Bone marrow (tissue), 2 donors: ENCODE measurements around the gene ACADVL.

Experiments
- DNase-seq, 2 donors: peaks; one replicate each; lab custom pipeline; 2025; lab: John Stamatoyannopoulos, UW

ACADVL gene

DNA sequence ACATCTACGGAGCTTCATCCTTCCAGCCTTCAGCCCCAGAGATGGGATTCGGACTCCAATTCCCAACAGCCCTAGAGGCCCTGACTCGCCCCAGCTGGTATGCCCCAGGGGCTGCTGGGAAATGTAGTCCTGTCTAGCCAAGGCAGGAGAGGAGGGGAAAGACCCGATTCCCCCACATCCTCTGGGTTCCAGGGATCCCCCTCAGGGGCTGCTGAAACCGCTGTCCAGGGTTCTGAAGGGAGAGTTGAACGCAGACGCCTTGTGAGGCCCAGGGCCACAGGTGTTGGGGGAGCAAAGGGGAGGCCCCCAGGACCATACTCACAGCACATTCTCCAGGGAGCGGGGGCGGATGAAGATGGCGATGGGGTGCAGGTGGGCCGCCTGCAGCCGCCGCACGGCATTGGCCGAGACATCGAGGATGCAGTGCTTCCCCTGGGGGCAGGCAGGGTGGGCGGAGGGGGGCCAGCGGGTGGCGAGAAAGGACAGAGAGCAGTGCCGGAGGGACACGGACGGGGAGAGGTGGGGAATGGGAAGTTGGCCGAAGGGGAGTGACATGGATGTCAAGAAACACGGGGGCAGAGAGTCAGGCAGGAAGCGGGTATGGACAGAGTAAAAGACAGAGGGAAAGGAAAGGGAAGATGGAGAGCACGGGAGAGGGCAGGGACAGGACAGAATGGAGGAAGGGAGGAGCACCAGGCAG lies 28.0 kb upstream of the ACADVL start:
- DNase-seq = no peak

DNA sequence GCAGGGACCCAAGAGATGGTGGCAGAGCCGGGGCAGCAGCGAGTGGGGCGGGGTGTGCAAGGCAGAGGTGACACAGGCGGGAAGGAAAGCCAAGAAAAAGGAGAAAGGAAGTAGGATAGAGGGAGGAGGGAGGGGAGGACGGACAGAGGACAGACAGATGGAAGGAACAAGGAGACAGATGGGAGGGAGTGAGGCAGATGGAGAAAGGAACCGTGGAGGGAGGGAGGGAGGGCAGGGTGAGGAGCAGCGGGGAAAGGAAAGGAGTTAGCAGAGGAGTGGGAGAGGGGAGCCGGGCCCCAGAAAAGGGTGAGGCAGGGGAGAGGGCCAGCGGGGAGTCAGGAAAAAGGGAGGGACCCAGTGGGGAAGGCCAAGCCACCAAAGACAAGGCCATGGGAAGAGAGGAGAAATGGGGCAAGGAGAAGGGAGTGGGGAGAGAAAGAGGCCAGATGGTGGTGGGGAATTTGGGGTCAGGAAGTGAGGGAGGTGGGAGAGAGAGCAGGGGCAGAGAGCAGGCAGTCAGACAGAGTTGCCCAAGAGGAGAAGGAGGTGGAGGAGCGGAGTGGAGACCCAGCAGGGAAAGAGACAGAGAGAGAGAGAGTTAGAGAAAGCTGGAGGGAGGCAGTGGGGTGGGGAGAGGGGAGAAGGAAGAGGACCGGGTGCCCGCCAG lies 27.3 kb upstream of the ACADVL start:
- DNase-seq = no peak

DNA sequence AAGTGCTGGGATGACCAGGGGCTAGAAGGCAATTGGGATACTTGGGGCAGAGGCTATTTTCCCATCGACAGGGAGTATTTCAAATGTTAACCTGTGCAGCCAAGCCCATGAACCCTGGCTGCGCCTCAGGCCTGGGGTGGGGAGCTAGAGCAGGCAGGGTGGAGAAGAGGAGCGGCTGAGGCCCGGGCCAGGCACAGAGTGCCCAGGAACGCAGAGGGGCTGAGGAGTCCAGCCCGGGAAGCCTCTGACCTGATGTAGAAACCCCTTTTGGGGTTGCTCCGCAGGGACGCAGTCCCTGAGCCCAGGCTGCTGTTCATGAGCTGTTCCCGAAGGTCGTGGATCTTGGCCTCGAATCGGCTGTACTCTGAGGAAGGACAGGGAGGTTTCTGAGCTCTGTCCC lies 23.8 kb upstream of the ACADVL start:
- no peak for DNase-seq

DNA sequence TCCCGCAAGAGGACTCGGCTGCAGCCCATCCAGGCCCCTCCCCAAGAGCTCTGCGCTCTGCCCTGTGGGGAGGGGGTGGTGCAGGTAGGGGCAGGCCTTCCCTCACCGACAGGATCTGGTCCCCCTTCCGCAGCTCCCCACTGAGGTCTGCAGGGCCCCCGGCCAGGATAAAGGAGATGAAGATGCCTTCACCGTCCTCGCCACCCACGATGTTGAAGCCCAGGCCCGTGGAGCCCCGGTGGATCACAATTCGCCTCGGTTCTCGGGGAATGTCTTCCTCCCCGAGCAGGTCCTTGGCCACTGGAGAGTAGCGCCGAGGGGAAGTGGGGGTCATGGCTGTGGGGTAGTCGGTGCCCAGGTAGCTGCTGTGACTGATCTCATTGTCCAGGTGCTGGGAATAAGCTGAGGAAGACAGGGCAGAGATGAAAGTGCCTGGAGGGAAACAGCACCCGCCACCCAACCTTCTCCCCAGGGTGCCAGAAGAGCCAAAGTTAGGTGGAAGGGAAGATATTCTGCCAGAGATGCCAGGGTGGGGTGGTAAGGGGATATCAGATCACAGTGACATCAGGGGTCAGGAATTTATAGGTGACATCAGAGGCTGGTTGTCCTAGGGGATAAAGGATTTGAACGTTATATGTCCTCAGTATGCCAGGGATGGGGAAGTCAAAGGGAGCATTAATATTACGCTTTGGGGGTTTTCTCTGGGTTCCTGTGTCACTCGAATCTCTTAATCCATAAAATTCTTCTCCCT lies 22.9 kb upstream of the ACADVL start:
- no peak for DNase-seq

DNA sequence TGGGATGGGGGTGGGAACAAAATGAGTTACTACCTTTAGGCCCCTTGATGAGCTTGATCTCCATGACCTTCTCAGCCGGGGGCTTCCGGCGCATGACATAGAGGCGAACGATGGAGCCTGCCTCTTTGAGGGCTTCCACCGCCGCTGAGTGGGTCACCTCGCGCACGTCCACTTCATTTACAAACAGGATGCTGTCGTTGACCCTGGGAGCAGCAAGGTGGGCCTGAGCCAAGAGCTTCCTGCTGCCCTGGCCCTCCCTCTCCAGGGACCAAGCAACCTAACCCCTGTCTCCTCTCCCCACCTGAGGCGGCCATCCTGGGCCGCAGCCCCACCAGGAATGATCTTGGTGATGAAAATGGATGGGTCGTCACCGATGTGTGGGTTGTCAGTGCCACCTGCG lies 16.3 kb upstream of the ACADVL start:
- DNase-seq = no peak

DNA sequence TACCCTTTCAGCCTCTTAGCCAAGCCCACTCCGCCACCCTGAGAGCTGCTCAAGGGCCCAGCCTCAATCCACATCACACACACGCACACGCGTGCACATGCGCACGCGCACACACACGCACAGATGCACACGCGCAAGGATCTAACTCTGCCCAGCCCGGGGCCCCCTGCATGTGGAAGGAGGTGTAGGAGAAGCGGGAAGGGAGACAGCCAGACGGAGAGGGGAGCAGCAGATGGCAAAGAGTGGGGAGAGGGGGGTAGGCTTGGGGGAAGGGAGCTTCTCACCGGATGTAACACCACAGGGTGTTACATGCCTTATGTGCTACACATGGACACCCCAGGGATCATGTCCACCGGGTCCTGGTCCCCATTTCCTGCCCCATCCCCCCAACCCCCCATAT lies 15.4 kb upstream of the ACADVL start:
- no peak for DNase-seq

DNA sequence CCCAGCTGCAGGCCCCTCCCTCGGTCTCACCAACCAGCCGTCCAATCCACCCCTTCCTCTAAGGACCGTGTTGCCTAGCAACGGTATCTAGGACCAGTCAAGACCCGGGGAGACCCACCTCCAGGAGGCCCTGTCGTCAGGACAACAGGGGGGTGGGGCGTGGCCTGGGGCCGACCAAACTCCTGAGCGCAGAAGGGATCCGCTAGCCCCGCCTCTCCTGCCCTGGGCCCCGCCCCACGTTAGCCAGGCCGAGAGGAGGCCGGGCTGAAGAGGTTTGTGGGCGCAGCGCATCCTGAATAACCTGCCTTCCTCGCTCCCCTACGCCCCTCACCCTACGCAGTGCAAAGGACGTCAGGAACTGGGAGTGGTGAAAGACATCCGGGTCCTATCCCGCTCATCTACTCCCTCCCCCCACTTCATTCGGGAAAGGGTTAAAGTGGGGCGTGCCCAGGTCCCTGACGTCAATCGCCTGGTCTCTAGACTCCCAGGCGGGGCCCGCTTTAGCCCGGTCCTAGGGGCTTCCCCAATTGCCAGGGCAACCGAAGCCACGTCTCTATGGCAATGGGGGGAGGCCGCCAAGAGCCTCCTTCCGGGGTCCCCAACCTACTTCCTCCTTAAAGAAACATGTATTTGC lies 14.8 kb upstream of the ACADVL start:
- DNase-seq = peak in 1 of 2 donors; percentile 95

DNA sequence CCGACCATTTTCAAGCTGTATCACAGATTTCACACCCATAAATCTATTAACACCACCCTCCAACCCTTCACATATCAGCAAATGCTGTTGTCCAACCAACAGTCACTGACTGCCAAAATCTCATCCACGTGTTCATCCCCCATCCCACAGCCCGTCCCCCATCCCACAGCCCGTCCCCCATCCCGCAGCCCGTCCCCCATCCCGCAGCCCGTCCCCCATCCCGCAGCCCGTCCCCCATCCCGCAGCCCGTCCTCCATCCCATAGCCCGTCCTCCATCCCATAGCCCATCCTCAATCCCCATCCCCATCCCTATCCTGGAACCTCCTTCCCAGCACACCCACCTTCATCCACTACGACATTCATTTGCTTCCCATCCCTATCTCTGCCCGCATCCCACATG lies 14.2 kb upstream of the ACADVL start:
- DNase-seq = no peak

DNA sequence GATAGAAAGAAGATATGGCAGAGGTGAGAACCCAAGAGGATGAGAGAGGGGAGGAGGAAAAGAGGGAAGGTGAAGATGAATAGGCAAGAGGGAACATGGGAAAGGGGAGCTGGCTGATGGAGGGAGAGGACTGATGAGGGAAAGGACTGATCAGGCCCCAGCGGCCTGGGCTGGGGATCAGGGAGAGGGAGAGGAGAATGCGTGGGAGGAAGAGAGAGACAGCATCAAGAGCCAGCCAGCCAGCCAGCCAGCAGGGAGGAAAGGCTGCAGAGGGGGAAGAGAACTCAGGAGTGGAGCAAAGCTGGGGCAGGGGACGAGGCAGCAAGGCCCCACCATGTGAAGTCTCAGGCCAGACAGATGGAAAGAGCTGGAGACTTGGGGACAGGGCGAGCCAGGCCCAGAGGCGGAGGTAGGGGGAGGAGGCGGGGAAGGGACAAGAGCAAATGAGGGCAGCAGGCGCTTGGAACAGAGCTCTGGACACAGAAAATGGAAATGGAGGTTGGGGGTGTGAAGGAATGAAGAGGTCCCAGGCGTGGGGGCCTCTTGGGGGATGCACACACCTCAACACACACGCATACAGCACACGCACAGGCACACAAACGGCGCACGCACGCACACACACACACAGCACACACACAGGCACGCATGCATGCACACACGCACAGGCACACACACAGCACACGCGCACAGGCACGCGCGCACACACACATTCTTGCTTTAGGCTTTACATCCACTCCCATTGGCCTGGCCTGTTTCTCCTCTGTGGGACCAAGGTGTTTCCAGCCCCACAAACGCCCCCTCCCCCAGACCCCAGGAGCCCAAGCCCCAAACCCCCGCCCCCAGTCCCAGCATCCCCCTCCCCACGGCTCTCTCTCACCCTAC lies 12.4 kb upstream of the ACADVL start:
- no peak for DNase-seq

DNA sequence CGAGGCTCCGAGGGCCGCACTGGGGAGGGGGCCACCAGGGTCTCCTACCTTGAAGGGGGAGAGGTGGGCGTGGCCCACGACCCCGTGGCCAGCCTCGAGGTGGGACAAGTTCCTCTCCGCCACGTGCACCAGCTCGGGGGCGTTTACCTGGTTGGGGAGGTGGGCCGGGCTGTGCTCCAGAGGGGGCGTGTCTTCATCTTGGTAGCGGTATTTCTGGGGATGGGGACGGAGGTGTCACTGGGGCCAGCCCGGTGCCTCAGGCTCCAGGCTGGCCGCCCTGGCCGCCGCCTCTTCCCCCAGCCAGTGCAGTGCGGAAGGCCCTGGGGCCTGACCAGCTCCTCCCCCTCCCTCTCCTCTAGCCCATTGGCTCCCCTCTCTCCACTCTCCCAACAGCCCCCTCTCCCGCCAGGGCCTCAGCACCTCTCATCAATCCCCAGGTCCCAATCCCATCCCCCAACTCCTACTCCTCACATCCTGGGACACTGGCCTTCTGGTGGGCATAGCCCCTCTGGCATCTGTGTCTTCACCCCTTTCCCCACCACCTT lies 11.6 kb upstream of the ACADVL start:
- no peak for DNase-seq

DNA sequence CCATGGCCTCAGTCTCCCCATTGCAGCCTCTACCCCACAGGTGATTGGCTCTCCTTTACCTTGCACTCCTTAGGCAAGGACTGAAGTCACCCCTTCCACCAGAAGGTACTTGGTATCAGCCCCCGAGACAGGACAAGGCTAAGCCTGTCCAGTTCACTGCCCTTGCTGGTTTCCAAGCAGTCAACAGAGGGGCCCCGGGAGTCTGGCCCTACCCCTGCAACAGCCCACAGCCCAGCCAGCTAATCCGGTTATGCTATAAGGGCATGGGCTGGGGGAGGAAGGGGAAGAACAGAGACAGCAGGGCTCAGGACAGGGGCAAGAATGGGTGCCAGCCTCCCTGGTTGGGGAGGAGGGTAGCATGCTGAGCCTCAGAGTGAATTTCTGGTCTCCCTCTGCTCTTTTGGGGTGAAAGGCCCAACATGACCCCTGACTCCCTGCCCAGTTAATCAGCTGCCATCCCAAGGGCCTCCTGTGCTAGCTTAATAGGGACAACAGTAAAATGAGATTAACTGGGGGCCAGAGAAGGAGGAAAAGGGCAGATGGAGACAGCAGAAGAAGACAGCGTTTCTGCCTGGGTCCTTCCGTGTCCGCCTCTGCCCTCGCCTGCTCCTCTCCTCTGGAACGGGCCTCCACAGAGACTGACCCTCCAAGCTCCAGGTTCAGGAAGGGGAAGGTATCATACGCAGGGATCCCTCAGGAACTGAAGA lies 10.8 kb upstream of the ACADVL start:
- DNase-seq = no peak

DNA sequence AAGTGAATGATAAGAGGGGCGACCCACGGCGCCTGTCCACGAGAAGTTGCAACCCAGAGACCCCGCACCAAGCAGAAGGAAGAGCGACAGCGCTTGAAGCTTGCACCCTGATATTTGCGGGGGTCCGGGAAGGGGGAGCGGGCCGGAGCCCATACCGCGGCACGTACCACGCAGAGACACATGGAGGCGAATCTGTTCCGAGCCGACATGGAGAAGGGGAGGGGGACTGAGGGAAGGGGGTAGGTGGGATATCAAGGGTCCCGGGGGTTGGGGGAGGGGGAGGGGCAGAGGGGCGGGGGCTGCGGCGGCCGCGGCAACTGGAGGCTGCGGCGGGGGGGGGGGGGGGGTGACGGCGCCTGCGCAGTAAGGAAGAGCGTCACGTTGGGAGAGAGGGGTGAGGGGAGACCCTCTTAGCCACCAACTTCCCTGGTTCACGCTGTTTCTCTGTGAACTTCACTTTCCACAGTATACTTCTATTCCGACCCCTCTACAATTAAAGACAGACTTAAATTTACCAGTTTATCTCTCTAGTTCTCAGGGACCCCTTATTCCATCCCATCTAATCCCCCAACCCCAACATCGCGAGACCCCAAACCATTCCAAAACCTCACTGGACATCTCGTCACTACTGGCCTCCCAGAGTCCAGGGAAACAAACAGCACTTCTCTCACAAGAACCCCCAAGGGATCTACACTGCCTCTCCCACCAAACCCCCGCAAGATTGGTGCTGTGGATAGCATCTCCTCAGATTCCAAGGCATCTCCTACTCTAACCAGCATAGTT lies 8.1 kb upstream of the ACADVL start:
- no peak for DNase-seq

DNA sequence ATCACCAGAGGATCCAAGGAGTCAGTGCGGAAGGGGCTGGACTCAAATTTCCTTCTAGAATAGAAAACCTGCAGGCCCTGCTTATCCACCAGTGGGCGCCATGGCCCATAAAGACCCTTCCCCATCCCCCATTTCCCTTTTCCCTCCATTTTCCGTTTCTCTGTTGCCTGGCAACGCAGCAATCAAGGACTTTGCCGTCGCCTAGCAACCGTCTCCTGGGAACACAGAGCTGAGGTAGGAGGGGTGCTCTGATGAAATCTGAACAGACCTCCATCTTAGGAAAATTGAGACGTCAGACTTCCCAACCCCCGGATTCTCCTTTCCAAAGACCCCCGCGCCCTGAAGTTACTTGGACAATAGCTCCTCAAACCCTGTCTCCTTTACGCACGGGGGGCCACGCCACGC lies 5.8 kb upstream of the ACADVL start:
- peak in 1 of 2 donors; percentile 20 for DNase-seq

DNA sequence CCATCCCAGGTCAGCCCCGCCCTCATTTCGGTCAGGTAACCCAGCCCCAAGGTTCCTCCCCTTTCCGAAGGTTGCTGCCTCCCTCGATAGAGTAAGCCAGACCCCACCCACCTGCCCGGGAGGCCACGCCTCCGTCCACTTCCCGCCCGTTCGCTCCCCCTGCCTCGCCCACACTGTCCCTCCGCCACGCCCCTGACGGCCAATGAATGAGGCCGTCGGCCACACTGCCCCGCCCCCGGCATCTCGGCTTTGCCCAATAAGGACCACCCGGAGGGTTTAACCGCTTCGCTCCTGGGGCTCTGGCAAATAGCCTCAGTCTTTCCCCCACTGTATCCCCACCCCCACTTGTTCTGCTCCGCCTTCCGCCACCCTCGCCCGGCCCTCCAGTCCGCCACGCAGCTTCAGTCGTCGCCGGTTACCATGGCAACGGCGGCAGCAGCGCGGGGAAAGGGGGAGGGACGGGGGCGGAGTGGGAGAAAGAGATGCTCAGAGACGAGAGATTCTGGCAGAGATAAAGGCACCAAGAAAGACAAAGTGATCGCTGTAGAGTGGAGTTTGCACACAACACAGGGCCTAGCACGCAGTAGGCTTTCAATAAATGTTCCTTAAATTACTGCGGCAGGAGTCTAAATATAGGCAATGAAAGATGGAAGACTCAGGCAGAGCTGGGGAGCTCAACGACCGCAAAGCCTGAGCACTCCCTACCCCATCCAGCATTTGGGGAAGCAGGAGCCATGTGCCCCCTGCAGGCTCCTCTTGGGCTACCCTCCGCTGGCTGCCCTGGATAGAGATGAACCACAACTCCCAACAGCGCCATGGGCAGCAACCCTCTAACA lies 5.2 kb upstream of the ACADVL start:
- DNase-seq = peak; percentile 82 to 89

DNA sequence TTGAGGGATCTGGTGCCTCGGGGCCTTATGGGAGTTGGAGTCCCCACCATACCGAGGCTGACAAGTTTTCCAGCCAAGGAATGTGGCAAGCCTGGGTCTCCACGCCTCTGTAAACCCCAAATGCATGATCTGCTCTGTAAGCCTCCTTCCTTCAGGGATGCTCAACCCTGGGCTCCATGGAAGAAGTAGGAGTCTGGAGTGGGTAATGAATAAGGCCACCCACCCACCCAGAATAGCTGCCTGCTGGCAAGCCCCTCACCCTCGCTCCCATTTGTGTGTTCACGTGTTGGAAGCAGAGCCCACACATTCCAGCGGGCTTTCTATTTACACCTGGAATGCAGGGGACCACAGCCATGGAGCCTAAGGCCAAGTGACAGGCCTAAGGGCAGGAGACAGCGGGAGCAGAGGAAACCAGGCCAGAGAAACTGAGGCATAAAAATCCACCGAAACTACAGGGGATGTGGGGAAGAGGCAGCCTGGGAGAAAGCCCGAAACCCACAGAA lies 4.6 kb upstream of the ACADVL start:
- no peak for DNase-seq

DNA sequence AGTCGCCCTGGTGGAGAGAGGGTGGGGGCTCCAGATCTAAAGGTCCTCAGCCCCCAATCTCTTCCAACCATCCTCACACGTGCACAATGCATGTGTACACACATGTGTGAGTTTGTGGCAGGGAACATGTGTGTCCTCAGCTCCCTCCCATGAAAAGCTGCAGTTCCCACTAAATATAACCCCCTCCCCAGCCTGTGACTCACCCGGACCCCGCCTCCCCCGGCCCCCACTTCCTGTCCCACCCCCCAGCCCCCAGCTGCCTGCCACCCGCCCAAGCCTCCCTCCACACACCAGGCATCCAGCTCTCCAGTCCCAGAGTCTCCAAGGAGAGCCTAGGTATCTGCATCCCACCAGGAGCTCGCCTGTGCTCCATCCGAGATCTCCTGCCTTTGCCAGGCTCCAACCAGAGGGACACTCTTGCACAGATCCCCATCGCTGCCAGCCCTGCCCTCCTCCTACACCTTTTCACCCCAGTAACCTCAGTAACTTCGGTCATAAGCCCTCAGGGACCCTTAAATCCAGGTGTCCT lies 4.0 kb upstream of the ACADVL start:
- DNase-seq = peak in 1 of 2 donors; percentile 31

DNA sequence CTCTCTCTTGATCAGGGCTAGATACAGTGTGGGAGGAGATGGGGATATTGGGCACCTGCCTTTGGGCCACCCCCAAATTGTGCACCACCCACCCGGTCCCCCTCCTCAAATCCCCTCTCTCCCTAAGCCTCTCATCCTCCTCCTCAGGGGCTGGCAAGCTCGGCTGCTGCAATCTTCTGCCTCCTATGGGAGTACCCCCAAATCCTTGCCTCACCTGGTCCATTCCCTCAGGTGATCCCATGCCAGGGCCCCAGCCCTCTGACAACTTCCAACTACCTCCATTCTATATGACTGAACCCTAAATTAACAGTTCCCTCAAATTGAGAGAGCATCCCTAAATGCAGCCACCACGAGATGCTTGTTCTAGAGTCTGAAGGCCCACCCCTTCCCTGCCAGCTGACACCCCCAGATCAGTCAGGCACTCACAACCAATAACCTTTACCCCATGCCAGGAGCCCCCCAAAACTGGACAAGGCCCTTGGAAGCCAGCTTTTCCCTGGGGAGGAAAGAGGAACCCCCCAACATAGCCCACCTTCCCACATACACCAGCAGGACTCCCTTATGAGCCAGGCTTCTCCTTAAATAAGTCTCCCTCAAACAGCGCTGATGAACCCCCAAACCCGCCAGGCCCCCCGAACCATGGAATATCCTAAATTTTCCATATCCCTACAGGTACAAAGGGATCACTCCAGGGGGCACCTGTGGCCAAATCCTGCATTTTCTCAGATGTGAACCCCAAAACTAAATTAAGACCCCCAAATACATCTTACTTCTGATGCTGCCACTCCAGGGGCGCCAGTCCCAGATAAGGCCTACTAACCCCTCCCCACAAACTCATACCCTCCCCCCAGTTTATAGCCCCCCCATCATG lies 3.3 kb upstream of the ACADVL start:
- DNase-seq = no peak
